GM18951 (cell line): ENCODE data around the gene BLVRA.

ENCODE experiments used
- POLR2A ChIP-seq: IDR thresholded peaks from 4 replicates; pipeline ENCODE4 v1.6.1; 2011; ENCODE audit warnings: mild to moderate bottlenecking; ENCODE audit not compliant: insufficient read length, insufficient read depth; ENCODE audit errors: extremely low read depth
- in situ Hi-C: fragments of 300-500 bp; cut with MboI; formaldehyde crosslinking; loops from one replicate; pipeline ENCODE4 v1.12.0; 2022; ENCODE audit warnings: low sequenced_read_pairs, mixed read lengths, inconsistent platforms; ENCODE audit not compliant: unreplicated experiment

BLVRA gene

GRCh38 chr7:43855176-43855575 is 96.7 kb downstream of the BLVRA start:
- in situ Hi-C loops: no loop called here
- TF ChIP-seq POLR2A: no peak

GRCh38 chr7:43856316-43856715 is 97.8 kb downstream of the BLVRA start:
- no peak for TF ChIP-seq POLR2A

More at GRCh38 chr7:43856316-43856715, 97.8 kb downstream of the BLVRA start:
- in situ Hi-C loops: no loop called here
